GM10266 (cell line): ENCODE results near the gene ZBTB43.

Experiments
- DNase-seq: peaks from one replicate; pipeline ENCODE4 v3.0.0; 2012; ENCODE audit errors: extremely low spot score
- TF ChIP-seq, protein P1 (sequence below): IDR thresholded peaks from 2 replicates; pipeline ENCODE4 v1.5.1; 2012; ENCODE audit warnings: mild to moderate bottlenecking, low read depth; ENCODE audit not compliant: control insufficient read depth, insufficient read depth; ENCODE audit errors: missing control alignments

ZBTB43 gene

DNA sequence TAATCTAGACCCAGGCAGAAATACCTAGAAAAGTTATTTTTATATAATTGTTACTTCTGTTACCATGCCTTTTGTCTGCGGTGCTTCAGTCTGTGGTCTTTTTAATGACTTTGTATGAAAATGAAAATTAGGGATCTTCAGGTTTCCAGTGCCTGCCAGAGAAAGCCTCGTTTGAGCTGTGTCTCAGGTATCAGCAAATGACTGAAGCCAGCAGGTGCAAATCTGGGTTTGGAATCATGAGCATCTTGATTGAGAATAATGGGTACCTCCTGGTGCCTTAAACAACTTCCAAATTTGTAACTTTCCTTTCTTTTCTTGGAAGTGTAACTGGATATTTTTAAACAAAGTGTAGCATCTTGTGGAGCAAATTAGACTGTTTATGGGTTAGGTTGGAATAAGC, 59.9 kb downstream of the ZBTB43 start:
- DNase-seq = no peak
- TF ChIP-seq, protein P1, sequence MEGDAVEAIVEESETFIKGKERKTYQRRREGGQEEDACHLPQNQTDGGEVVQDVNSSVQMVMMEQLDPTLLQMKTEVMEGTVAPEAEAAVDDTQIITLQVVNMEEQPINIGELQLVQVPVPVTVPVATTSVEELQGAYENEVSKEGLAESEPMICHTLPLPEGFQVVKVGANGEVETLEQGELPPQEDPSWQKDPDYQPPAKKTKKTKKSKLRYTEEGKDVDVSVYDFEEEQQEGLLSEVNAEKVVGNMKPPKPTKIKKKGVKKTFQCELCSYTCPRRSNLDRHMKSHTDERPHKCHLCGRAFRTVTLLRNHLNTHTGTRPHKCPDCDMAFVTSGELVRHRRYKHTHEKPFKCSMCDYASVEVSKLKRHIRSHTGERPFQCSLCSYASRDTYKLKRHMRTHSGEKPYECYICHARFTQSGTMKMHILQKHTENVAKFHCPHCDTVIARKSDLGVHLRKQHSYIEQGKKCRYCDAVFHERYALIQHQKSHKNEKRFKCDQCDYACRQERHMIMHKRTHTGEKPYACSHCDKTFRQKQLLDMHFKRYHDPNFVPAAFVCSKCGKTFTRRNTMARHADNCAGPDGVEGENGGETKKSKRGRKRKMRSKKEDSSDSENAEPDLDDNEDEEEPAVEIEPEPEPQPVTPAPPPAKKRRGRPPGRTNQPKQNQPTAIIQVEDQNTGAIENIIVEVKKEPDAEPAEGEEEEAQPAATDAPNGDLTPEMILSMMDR = no peak

GRCh38 chr9:126869368-126869767, 64.5 kb downstream of the ZBTB43 start:
- no peak for DNase-seq
- TF ChIP-seq, protein P1 = no peak

DNA sequence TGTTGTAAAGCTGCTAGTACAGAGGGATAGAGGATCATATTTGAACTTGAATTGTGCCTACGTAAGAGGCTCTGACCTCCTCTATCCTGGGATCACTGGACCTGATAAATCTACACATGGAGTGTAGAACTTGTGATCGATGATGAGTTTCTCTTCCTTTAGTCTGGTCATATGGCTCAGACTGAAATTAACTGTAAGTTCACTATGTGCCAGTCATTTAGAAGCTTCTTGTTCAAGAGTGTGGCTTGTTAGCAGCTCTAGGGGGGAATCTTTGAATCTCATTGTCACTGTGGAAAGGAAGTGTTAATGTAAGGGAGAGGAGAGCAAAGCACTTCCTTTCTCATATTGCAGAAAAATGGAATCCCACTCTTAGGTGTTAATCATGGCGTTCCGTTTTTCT, 67.7 kb downstream of the ZBTB43 start:
- peak; percentile 32 for DNase-seq
- TF ChIP-seq, protein P1 = no peak

DNA sequence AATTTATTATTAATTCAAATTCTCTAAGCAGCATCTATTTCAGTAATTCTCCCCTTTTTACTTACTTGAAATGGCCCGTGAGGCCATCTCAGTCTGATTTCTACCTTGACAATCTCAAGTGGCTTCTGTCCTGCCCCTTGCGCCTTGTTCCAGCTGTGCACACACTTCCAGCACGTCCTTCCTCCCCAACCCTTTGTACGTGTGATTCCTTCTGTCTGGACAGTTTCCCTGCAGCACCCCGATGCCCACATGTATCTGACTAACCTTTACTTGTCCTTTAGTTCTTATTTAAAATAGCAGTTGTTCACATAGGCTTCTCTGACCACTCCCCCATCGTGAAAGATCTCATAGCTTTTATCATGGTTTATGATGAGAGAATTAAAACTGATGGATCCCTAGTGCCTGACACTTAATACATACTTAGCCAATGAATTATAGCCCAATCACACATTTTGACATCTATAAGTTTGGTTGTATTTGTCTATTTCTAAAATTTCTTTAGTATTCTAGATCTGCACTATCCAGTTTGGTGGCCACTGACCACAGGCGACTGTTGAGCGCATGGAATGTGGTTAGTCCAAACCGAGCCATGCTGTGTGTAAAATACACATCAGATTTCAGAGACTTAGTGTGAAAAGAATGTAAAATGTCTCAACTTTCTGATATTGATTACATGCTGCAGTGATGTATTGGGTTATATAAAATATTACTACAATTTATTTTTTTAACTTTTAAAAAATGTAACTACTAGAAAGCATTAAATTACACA, 69.9 kb downstream of the ZBTB43 start:
- TF ChIP-seq, protein P1 = no peak
- DNase-seq = no peak

- DNase-seq = no peak
- TF ChIP-seq, protein P1 = no peak
Observed at GRCh38 chr9:126875756-126876510, 71.1 kb downstream of the ZBTB43 start.

- DNase-seq = no peak
- TF ChIP-seq, protein P1 = no peak
Observed at GRCh38 chr9:126876531-126876930, 71.7 kb downstream of the ZBTB43 start.

DNA sequence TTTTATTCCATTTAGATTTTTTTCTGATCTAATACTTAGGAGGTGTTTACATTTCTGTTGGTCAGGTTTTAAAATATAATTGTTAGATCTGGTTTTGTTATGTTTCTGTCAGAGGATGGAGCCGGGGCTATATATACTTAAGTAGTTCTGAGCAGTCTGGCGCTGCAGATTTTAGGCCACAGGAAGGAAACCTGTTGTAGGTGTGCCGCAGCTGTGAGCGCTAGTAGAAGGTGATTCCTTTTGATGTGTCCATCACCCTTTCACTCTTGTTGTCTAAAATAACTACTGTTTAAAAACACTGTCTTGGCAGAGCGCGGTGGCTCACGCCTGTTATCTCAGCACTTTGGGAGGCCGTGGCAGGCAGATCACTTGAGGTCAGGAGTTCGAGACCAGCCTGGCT, 72.6 kb downstream of the ZBTB43 start:
- TF ChIP-seq, protein P1 = no peak
- DNase-seq = no peak
